Fibroblast of lung (primary cell): ENCODE results near the gene JARID2.

Experiments
- CTCF ChIP-seq, 2 donors: IDR thresholded peaks in 1 of 2; conservative IDR thresholded peaks in 1 of 2; 1 replicate in 1 of 2; 2 replicates in 1 of 2; pipeline ENCODE4 v1.5.1; 2011 to 2012; ENCODE audit warnings: low read length in 2 of 2, control low read depth in 1 of 2, inconsistent platforms in 1 of 2, low read depth in 1 of 2, mild to moderate bottlenecking in 1 of 2
- EZH2 ChIP-seq: IDR thresholded peaks from 2 replicates; pipeline ENCODE4 v1.5.1; 2012; ENCODE audit warnings: low read length, control low read depth, mild to moderate bottlenecking; ENCODE audit errors: missing control alignments

- TF ChIP-seq EZH2, result no peak
- TF ChIP-seq CTCF (conservative IDR thresholded peaks at IDR 0.05 in 1 of 2, IDR thresholded peaks at IDR 0.05 in 1 of 2; ENCODE audit: low read depth in 1 of 2, low read length in 2 of 2), result no peak
Measured at GRCh38 chr6:15495375-15495901, 249.6 kb downstream of the JARID2 start.
